Activated naive CD8-positive, alpha-beta T cell treated with anti-CD3 and anti-CD28 coated beads, Interleukin-2, amount 10 ng/mL, durations not matched to agents 7 days and 5 days (primary cell): Measurements from ENCODE around the gene XPOT. TPM values are rescaled to one million over a fixed set of nuclear protein-coding genes. Genes with fewer than 3 reads are reported as not detected.

Experiments used
- ATAC-seq: fragments of 150-1000 bp; cut with Tn5 transposase; one replicate; pipeline ENCODE4 v1.10.0; 2021; ENCODE audit warnings: low read depth, moderate library complexity
- POLR2A ChIA-PET: fragments of 350-600 bp; sonication (Branson Sonifier 250); formaldehyde crosslinking; loops from one replicate; lab custom pipeline; 2021; ENCODE audit warnings: antibody characterized with exemption; lab: Charles Lee
- DNase-seq: peaks from one replicate; pipeline ENCODE4 v3.0.0; 2021
- H3K27ac Mint-ChIP-seq: one replicate; pipeline ENCODE4 v1.8.0; 2022; ENCODE audit warnings: mild to moderate bottlenecking, mixed read lengths
- H3K27me3 Mint-ChIP-seq: one replicate; pipeline ENCODE4 v1.8.0; 2022; ENCODE audit warnings: mild to moderate bottlenecking, moderate library complexity, mixed read lengths
- H3K36me3 Mint-ChIP-seq: one replicate; pipeline ENCODE4 v1.8.0; 2021; ENCODE audit warnings: mild to moderate bottlenecking, mixed read lengths
- H3K4me1 Mint-ChIP-seq: one replicate; pipeline ENCODE4 v1.8.0; 2021; ENCODE audit warnings: mixed read lengths
- H3K4me3 Mint-ChIP-seq: one replicate; pipeline ENCODE4 v1.8.0; 2022; ENCODE audit warnings: mild to moderate bottlenecking, moderate library complexity, mixed read lengths
- H3K9me3 Mint-ChIP-seq: one replicate; pipeline ENCODE4 v1.8.0; 2021; ENCODE audit warnings: mixed read lengths
- total RNA-seq, 2 experiments: library from RNA; stranded (reverse); gene quantifications; one replicate each; pipeline ENCODE4 v1.2.3, GENCODE V29; 2021

Gene XPOT
- total RNA-seq, 2 experiments from 2014 or later, result 98.7 to 107 TPM

DNA sequence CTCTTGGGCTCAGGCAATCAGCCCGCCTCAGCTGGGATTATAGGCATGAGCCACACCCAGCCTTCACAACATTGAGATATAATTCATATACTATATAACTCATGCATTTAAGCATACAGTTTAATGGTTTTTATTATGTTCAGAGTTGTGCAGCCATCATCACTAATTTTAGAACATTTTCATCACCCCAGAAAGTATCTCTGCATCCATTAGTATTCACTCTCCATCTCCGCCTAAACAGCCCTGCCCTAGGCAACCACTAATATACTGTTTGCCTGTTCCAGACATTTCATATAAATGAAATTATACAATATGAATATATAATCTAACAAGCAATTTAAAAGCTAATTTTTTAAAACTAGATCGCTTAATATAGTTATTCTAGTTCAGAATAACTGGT is 82.5 kb downstream of the XPOT start:
- Mint-ChIP-seq H3K4me3 (no peak overlapping the region), H3K36me3 (peaks cover 34% of the 10 kb centered on the region), H3K27me3 (no peaks in the 10 kb centered on the region), H3K27ac (no peak overlapping the region), H3K9me3 (no peaks in the 10 kb centered on the region), H3K4me1 (peaks cover 5% of the 10 kb centered on the region)
- DNase-seq (no peak), ATAC-seq (no peak)
- POLR2A ChIA-PET, result no interaction called here

GRCh38 chr12:64491718-64492117 is 87.5 kb downstream of the XPOT start:
- Mint-ChIP-seq H3K27me3 (no peaks in the 10 kb centered on the region), H3K36me3 (peaks cover 38% of the 10 kb centered on the region), H3K27ac (no peak overlapping the region), H3K4me3 (no peak overlapping the region), H3K4me1 (peaks cover 12% of the 10 kb centered on the region), H3K9me3 (no peaks in the 10 kb centered on the region)
- ATAC-seq, result no peak
- POLR2A ChIA-PET, result no interaction called here
- no peak for DNase-seq

DNA sequence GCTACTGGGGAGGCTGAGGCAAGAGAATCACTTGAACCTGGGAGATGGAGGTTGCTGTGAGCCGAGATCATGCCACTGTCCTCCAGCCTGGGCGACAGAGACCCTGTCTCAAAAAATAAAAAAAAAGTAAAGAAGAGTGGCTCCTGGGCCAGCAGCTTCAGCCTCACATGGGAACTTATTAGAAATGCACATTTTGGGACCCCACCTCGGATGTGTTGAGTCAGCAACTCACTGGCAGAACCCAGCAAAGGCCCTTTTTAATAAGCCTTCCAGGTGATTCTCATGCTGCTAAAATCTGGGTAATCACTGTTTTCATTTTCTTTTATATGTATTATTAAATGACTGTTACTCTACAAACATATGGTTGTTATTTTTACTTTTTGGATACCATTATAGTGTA is 89.3 kb downstream of the XPOT start:
- no peak for DNase-seq
- no peak overlapping the region for H3K4me3 Mint-ChIP-seq
- POLR2A ChIA-PET, result no interaction called here
- no peak overlapping the region for H3K27ac Mint-ChIP-seq
- H3K9me3 Mint-ChIP-seq, result no peaks in the 10 kb centered on the region
- ATAC-seq, result no peak
- H3K36me3 Mint-ChIP-seq, result peaks cover 42% of the 10 kb centered on the region
- H3K4me1 Mint-ChIP-seq, result peaks cover 12% of the 10 kb centered on the region
- no peaks in the 10 kb centered on the region for H3K27me3 Mint-ChIP-seq

GRCh38 chr12:64494998-64495729 is 91.0 kb downstream of the XPOT start:
- peaks cover 41% of the 10 kb centered on the region for H3K36me3 Mint-ChIP-seq
- H3K27me3 Mint-ChIP-seq, result no peaks in the 10 kb centered on the region
- no peak overlapping the region for H3K4me3 Mint-ChIP-seq
- peaks cover 8% of the 10 kb centered on the region for H3K4me1 Mint-ChIP-seq
- ATAC-seq, result no peak
- no peaks in the 10 kb centered on the region for H3K9me3 Mint-ChIP-seq
- POLR2A ChIA-PET, result no interaction called here
- DNase-seq, result no peak
- H3K27ac Mint-ChIP-seq, result no peak overlapping the region

GRCh38 chr12:64496839-64497400 is 92.7 kb downstream of the XPOT start:
- H3K4me1 Mint-ChIP-seq, result peaks cover 6% of the 10 kb centered on the region
- H3K27me3 Mint-ChIP-seq, result no peaks in the 10 kb centered on the region
- POLR2A ChIA-PET, result no interaction called here
- H3K36me3 Mint-ChIP-seq, result peaks cover 40% of the 10 kb centered on the region
- H3K4me3 Mint-ChIP-seq, result no peak overlapping the region
- no peaks in the 10 kb centered on the region for H3K9me3 Mint-ChIP-seq
- ATAC-seq (no peak), DNase-seq (no peak)
- no peak overlapping the region for H3K27ac Mint-ChIP-seq

DNA sequence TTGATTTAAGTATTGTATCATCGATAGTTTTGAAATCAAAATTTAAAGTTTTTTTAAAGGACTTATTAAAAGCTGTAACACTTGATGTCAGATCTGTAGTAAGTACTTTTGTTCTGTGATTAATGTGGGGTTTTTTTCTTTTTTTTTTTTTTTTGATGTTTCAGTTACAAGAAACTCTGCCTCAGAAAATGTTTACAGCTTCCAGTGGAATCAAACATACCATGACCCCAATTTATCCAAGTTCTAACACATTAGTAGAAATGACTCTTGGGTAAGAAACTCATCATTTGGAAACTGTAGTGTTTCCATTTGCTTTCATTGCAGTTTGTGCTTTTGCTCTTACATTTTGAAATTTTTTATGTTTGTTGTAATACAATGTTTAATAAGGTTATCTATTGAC is 93.3 kb downstream of the XPOT start:
- Mint-ChIP-seq H3K9me3 (no peaks in the 10 kb centered on the region), H3K27me3 (no peaks in the 10 kb centered on the region), H3K36me3 (peaks cover 40% of the 10 kb centered on the region), H3K4me1 (peaks cover 6% of the 10 kb centered on the region), H3K4me3 (no peak overlapping the region), H3K27ac (no peak overlapping the region)
- ATAC-seq (no peak), DNase-seq (no peak)
- POLR2A ChIA-PET, result interaction anchor here (0.6 kb wide), 1 partner anchor 198 kb away, joined by 3 read pairs; no protein-coding TSS in a partner anchor

DNA sequence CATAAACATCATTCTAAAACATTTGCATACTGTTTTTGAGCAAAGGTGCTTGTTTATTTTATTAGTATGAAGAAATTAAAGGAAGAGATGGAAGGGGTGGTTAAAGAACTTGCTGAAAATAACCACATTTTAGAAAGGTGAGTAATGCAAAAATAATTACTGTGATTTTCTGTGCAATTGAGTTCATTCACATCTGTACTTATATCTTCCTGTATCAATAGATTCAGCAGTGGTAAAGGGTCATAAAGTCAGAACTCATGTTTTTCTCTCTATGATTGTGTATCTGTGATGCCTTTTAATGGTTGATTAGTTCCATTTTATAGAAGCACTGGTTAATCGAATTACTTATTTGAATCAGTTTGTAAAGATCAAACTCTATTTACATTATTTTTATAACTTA is 93.7 kb downstream of the XPOT start:
- POLR2A ChIA-PET, result interaction anchor here (0.6 kb wide), 1 partner anchor 198 kb away, joined by 3 read pairs; no protein-coding TSS in a partner anchor

GRCh38 chr12:64500394-64500793 is 96.2 kb downstream of the XPOT start:
- ATAC-seq (no peak), DNase-seq (no peak)
- H3K36me3 Mint-ChIP-seq, result peaks cover 36% of the 10 kb centered on the region
- POLR2A ChIA-PET, result no interaction called here
- no peaks in the 10 kb centered on the region for H3K9me3 Mint-ChIP-seq
- no peaks in the 10 kb centered on the region for H3K27me3 Mint-ChIP-seq
- H3K4me1 Mint-ChIP-seq, result no peaks in the 10 kb centered on the region
- no peak overlapping the region for H3K4me3 Mint-ChIP-seq
- H3K27ac Mint-ChIP-seq, result no peak overlapping the region

More for the DNA sequence above, 93.7 kb downstream of the XPOT start:
- Mint-ChIP-seq H3K27ac (no peak overlapping the region), H3K36me3 (peaks cover 43% of the 10 kb centered on the region), H3K4me1 (peaks cover 6% of the 10 kb centered on the region), H3K4me3 (no peak overlapping the region), H3K9me3 (no peaks in the 10 kb centered on the region), H3K27me3 (no peaks in the 10 kb centered on the region)
- DNase-seq, result no peak
- no peak for ATAC-seq

Other genes starting within 250 kb of the XPOT start
- 10 to 100 TPM; 10.3 to 13.7 TPM for gene KICS2, start 182.1 kb upstream of the XPOT start, total RNA-seq
- gene C12orf56, start 13.6 kb upstream of the XPOT start, total RNA-seq, result not detected
- gene TBK1, start 47.7 kb downstream of the XPOT start, total RNA-seq, result 10 to 100 TPM; 25.2 to 29.8 TPM
- gene RASSF3, start 206.1 kb downstream of the XPOT start, total RNA-seq, result 10 to 100 TPM; 69.5 to 74.1 TPM